ENCODE measurements around the gene ALDH8A1.

Gene ALDH8A1

DNA sequence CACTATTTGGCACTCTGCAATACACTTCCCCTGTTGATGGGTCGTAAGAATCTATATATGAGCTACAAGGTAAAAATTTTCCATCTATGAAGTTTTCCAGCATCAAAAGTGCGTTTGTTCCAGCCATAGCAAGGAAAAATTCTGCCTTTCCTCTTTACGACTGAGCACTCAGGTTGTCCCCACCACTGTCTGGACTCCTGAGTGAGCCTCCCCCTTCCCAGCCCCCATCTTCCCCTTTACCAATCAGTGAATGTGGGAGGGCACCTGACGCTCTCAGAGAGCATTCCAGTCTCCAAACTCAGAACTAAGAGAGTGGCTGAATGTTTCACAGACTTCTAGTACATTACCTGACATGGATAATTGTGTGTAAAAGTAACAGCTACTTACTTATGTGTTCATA is at the start of gene ALDH8A1:
Gene ALDH8A1 (minus strand): TSS at position 175 of the 400 bp plus-strand sequence. CDS start 48 bp downstream, at position 127.
- in situ Hi-C loops (cut with MboI; ENCODE audit: low sequenced_read_pairs), result no loop called here

- in situ Hi-C loops (cut with MboI; ENCODE audit: low sequenced_read_pairs), result no loop called here
These were observed 49.2 kb upstream of the ALDH8A1 start for GRCh38 chr6:134999107-134999506.

- in situ Hi-C loops (cut with MboI; ENCODE audit: low sequenced_read_pairs), result no loop called here
These were observed 47.5 kb upstream of the ALDH8A1 start for GRCh38 chr6:134997133-134997995.

DNA sequence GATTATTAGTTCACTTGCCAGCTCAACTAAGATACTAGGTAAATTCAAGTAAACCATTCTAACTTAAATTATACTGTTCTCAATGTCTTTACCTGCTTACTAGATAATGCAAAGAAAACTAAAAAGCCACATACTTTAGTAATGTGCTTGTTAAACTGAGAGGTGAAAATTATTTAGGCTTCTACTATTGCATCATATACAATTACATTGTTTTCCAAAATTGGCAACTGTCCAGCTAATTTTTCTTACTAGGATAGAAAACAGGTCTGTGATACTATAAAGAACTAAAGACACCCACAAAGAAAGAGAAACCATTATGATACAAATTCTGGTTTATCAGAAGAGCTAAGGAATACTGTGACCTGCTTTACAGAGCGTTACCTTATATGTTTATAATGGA is 45.6 kb upstream of the ALDH8A1 start:
- in situ Hi-C loops (cut with MboI; ENCODE audit: low sequenced_read_pairs), result no loop called here

DNA sequence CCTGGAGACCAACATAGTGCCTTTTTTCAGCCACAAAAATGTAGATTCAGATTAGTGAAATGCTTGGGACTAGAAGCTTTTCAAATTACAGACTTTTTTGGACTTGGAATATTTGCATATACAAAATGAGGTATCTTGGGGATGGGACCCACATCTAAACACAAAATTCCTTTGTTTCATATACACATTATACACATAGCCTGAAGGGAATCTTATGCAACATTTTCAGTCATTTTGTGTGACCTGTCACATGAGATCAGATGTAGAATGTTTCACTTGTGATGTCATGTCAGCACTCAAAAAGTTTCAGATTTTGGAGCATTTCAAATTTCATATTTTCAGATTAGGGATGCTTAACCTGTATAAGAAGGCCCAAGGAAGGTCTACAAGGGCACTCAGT is 44.5 kb upstream of the ALDH8A1 start:
- in situ Hi-C loops (cut with MboI; ENCODE audit: low sequenced_read_pairs), result no loop called here

DNA sequence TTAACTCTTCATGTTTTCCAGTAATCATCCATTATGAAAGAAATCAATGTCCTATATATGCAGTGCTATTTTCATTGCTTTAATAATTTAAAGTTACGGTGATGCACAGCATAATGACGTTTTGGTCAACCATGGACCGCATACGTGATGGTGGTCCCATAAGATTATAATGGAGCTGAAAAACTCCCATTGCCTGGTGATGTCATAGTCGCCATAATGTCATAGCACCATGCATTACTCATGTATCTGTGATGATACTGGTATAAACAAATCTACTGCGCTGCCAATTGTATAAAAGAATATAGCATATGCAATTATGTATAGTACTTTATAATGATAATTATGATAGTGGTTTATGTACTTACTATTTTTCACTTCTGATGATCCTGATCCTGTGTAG is 42.3 kb upstream of the ALDH8A1 start:
- in situ Hi-C loops (cut with MboI; ENCODE audit: low sequenced_read_pairs), result no loop called here

GRCh38 chr6:134990262-134990661 is 40.4 kb upstream of the ALDH8A1 start:
- in situ Hi-C loops (cut with MboI; ENCODE audit: low sequenced_read_pairs), result no loop called here

GRCh38 chr6:134984821-134985220 is 34.9 kb upstream of the ALDH8A1 start:
- in situ Hi-C loops (cut with MboI; ENCODE audit: low sequenced_read_pairs), result no loop called here

DNA sequence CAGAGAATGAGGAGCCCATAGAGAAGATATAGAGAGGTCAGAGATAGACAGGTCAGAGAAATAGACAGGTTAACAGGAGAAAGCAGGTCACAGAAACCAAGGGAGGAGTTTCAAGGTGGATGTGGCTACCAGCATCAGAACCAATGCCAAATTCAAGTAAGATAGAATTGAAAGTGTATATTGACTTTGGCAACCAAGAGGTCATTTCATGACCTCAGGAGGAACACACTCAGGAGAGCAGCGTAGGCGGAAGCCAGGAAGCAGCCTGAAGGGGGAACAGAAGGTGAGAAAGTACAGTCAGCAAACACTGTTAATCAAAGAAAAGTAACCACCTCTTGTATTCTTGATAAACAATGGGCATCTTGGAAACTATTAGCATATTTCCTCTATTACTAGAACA is 33.9 kb upstream of the ALDH8A1 start:
- in situ Hi-C loops (cut with MboI; ENCODE audit: low sequenced_read_pairs), result no loop called here

- in situ Hi-C loops (cut with MboI; ENCODE audit: low sequenced_read_pairs), result no loop called here
These were observed 32.3 kb upstream of the ALDH8A1 start for GRCh38 chr6:134982161-134982560.

GRCh38 chr6:134980846-134981245 is 30.9 kb upstream of the ALDH8A1 start:
- in situ Hi-C loops (cut with MboI; ENCODE audit: low sequenced_read_pairs), result no loop called here

DNA sequence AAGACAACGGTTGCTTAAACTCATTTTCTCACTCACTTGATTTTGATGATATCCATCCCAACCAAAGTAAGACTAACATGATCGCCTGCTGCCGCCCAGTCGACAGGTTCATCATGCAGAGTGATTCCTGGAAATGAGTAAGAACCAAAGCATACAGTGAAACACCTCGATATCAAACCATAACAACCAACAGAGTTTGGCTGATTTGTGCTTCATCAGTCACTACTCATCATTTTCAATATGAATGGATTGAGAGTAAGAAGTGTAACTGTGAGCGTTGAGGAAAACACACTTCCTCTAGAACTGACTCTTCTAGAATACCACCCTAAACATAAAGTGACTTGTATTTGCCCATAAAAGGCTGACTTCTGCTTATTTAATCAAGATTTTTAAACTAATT is 29.2 kb upstream of the ALDH8A1 start:
- in situ Hi-C loops (cut with MboI; ENCODE audit: low sequenced_read_pairs), result no loop called here

- in situ Hi-C loops (cut with MboI; ENCODE audit: low sequenced_read_pairs), result no loop called here
These were observed 24.5 kb upstream of the ALDH8A1 start for GRCh38 chr6:134974370-134974769.

DNA sequence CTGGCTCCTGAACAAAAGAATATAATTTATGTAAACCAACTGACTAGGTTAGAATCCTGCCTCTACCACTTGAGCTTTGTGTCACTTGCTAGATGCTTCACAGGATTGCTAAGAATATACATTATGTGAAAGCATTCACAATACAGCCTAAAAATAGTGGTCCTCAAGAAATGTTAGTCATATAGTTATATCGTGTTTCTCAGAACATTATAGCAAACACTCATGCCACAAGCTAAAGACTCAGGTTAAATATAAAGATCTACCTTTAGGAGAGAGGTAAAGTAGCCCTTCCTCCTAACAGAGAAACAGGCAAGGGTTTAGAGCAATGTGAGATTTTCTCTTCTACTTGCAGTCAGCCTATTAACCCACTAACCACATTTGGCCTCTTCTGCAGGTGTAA is 17.8 kb upstream of the ALDH8A1 start:
- in situ Hi-C loops (cut with MboI; ENCODE audit: low sequenced_read_pairs), result no loop called here

- in situ Hi-C loops (cut with MboI; ENCODE audit: low sequenced_read_pairs), result no loop called here
These were observed 14.7 kb upstream of the ALDH8A1 start for GRCh38 chr6:134964451-134965203.

DNA sequence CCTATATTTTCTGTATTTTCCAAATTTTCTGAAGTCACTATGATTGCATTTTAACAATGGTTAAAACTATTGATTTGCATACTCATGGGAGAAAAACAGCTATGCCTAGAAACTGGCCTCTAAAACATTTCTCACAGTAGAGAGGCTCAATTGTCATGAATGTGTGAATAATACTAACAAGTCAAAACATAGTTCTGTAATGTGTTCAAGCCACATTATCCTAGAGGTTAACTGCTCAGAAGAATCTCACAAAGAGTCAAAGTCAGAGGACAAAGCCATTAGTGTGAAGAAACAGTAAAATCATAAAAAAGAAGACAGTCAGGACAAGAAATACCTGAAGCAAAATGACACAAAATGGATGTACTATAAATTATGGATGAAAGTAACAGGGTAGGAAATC is 12.5 kb upstream of the ALDH8A1 start:
- in situ Hi-C loops (cut with MboI; ENCODE audit: low sequenced_read_pairs), result no loop called here

DNA sequence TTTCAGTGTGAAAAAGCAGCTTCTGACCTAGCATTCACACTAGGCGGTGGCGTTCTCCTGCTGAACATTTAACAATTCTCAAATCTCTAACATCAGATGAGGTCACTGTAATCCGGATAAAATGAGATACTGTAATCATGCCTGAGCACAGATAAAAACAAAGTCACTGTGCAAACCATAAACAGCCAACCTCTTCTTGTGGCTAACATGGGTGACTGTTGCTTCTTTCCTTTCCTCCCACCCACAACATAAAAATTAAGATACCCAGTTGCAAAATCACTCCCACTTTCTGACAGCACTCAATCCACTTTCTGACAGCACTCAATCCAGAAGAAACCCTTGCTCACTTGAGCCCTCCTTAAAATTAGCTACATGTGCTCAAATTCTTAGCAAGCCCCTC is 11.5 kb upstream of the ALDH8A1 start:
- in situ Hi-C loops (cut with MboI; ENCODE audit: low sequenced_read_pairs), result no loop called here

GRCh38 chr6:134959603-134960002 is 9.7 kb upstream of the ALDH8A1 start:
- in situ Hi-C loops (cut with MboI; ENCODE audit: low sequenced_read_pairs), result no loop called here

DNA sequence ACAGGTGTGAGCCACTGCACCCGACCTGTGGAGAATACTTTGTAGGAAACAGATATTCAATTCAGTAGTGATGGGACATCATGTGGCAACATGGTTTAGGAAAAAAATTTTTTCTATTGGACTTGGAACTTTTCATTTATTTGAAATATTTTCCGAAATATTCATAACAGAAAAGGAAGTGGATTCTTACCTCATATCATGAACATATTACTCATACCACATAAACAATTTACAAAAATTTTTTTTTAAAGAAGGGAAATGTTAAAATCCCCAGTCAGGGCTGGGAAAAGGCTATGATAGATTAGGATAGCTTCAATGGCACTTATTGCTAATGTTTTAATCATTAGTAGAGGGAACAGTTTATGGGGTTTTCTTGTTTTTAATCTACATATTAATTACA is 6.8 kb upstream of the ALDH8A1 start:
- in situ Hi-C loops (cut with MboI; ENCODE audit: low sequenced_read_pairs), result no loop called here

- in situ Hi-C loops (cut with MboI; ENCODE audit: low sequenced_read_pairs), result no loop called here
These were observed 6.1 kb upstream of the ALDH8A1 start for GRCh38 chr6:134956032-134956431.

DNA sequence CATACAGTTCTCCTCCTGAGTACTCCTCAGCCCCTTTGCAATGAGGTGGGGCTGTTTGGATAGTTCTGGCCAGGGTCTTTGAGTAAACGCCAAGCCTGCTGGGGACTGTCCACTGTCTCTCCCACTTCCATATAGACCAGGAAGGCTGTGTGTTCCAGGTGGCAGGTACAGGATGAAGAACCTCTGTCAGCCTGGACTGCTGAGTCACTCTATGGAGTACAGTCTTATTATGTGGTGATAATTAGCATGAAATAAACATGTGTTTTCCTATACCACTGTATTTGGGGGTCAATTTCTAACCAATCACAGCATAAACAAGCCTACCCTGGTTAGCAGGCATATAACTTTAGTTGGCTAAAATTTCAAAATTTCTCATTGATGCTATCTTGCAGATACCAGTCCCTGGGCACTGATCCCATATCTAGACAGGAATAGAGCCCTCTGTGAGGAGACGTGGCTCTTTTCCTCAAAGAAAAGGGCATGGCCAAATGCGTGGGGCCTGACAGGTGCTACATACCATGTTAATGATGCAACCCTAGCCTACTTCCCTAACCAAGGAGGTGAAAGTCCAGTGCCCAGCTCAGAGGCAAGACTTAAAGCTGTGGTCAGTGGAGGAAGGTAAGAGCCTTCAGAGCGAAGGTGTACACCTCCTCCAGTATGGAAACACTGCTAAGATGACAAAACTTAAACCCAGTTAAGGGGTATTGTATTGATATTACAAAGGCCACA is 4.5 kb upstream of the ALDH8A1 start:
- in situ Hi-C loops (cut with MboI; ENCODE audit: low sequenced_read_pairs), result no loop called here
